ENCODE data around the gene RHOBTB1. TPM values are rescaled to one million over a fixed set of nuclear protein-coding genes. Genes with fewer than 3 reads are reported as not detected.

The RHOBTB1 gene
- total RNA-seq, 1 donor, result 15.8 TPM

DNA sequence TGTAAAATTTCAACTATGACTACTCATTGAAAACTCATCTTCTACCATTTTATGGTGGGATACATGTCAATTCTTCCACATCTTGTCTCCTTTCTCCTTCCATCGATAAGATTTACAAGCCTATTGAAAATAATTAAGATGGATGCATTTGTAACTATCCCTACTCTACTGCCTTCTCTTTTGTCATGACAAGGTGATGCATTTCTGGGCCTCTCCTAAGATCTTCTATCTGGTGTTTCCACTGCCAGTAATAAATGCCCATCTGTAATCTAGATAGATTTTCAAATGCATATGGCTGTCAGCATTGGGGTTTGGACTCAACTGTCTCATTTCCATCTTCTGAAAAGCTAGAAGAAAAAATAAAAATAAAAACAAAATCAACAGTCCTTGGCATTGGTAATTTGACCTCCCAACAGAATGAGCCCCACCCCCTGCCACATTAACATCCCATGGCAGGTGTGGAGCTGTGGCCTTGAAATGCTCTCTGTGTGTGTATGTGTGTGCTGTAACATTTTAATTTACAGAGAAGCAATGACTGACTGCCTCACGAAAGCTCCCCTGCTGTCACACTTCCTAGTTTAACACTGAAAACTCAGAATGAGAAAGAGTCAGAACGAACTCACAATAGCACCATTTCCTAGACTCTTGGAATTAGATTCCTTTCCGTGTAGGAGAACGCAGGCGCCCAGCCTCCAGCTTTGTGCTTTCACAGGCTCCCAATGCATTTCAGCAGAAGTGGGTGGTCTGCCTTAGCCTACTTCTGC is 74.2 kb downstream of the RHOBTB1 start:
- DNase-seq (ENCODE audit: low read depth), result no peak
- TF ChIP-seq, protein P1, sequence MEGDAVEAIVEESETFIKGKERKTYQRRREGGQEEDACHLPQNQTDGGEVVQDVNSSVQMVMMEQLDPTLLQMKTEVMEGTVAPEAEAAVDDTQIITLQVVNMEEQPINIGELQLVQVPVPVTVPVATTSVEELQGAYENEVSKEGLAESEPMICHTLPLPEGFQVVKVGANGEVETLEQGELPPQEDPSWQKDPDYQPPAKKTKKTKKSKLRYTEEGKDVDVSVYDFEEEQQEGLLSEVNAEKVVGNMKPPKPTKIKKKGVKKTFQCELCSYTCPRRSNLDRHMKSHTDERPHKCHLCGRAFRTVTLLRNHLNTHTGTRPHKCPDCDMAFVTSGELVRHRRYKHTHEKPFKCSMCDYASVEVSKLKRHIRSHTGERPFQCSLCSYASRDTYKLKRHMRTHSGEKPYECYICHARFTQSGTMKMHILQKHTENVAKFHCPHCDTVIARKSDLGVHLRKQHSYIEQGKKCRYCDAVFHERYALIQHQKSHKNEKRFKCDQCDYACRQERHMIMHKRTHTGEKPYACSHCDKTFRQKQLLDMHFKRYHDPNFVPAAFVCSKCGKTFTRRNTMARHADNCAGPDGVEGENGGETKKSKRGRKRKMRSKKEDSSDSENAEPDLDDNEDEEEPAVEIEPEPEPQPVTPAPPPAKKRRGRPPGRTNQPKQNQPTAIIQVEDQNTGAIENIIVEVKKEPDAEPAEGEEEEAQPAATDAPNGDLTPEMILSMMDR (IDR thresholded peaks at IDR 0.05; ENCODE audit: insufficient read depth, low read length), result no peak
- H3K4me3 ChIP-seq (ENCODE audit: low read depth, low read length), result no peak overlapping the region

DNA sequence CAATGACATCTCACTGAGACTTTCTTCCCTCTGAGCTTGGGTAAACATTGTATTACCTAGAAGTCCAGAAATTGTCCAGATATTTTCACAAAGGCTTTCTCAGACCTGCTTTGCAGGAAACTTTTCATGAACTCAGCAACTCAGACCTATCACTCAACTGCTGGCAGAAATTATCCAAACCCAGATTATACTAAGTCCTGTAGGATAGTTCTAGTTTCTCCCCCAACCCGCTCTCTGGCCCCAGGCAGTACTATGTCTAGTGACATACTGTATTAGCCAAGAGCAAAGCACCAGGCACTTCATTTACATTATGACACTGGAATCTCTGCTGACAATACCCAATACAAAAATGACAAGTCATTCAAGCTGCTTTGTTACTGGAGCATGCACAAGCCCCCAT is 75.0 kb downstream of the RHOBTB1 start:
- H3K4me3 ChIP-seq (ENCODE audit: low read depth, low read length), result no peak overlapping the region
- TF ChIP-seq, protein P1 (IDR thresholded peaks at IDR 0.05; ENCODE audit: insufficient read depth, low read length), result no peak
- DNase-seq (ENCODE audit: low read depth), result no peak

DNA sequence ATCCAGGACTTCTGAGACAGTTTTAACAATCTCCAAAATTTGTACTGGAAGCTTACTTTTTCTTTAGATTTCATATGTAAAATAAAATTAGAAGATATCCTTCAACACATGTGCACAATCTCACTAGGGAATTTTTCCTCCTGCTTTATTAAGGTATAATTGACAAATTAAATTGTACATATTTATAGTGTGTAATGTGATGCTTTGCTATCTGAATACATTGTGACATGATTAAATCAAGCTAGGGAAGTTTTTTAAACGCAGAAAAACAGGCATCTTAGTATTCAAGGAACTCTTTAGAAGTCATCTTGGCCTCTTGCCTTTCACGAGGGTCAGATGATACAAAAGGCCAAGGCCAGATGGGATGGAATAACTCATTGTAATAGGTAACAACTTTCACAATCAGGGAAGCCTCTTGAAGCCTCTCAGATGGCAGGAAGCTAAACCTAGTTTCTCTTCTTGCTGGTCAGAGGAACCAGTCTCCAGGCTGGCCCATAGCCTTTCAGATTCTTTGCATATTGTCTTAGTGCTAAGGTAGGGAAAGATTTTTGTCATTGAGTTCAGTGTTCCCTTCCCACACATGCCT is 78.7 kb downstream of the RHOBTB1 start:
- no peak for DNase-seq (ENCODE audit: low read depth)
- H3K4me3 ChIP-seq (ENCODE audit: low read depth, low read length), result no peak overlapping the region
- TF ChIP-seq, protein P1 (IDR thresholded peaks at IDR 0.05; ENCODE audit: insufficient read depth, low read length), result no peak

DNA sequence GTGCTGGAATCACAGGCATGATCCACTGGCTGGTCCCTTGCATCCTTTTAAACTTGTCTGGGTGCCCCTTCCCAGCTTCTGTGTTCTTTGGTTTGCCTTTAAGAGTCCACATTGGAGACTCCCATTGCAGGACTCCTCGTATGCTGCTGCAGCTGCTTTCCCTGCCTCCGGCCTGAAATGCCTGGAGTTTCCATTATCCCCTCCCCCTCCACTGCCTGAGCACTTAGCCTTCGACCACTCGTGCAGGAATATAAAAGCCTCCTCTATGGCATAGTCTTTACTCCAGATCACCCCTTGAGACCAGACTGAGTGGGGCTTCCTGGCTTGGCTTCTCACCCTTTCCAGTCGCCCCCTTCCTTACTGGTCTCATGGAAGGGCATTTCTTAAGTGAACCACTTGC is 80.2 kb downstream of the RHOBTB1 start:
- TF ChIP-seq, protein P1 (IDR thresholded peaks at IDR 0.05; ENCODE audit: insufficient read depth, low read length), result no peak
- H3K4me3 ChIP-seq (ENCODE audit: low read depth, low read length), result no peak overlapping the region
- no peak for DNase-seq (ENCODE audit: low read depth)

DNA sequence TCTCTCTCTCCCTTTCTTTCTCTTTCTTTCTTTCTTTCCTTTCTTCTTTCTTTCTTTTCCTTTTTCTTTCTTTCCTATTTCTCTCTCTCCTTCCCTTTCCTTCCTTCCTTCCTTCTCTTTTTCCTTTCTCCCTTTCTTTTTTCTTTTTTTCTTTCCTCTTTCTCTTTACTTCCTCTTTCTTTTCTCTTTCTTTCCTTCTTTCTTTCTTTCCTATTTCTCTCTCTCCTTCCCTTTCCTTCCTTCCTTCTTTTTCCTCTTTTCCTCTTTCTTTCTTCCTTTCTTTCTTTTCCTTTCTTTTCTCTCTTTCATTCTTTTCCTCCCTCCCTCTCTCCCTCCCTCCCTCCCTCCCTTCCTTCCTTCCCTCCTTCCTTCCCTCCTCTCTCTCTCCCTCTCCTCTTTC is 81.5 kb downstream of the RHOBTB1 start:
- TF ChIP-seq, protein P1 (IDR thresholded peaks at IDR 0.05; ENCODE audit: insufficient read depth, low read length), result no peak
- no peak overlapping the region for H3K4me3 ChIP-seq (ENCODE audit: low read depth, low read length)
- DNase-seq (ENCODE audit: low read depth), result no peak

DNA sequence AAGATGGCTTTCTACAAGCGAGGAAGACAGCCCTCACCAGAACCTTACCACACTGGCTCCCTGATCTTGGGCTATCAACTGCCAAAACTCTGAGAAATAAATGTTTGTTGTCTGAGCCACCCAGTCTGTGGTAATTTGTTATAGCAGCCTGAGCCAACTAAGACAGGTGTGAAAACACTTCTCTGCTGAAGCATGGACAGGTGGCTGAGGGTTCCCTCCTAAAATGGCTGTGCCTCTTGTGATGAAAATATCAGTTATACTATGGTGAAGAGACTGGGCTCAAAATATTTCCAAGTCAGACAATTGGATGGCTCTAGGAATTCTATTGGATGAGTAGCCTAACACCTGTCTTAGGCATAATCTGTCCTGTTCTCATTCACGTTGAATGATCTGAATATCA is 87.6 kb downstream of the RHOBTB1 start:
- DNase-seq (ENCODE audit: low read depth), result no peak
- TF ChIP-seq, protein P1 (IDR thresholded peaks at IDR 0.05; ENCODE audit: insufficient read depth, low read length), result no peak
- H3K4me3 ChIP-seq (ENCODE audit: low read depth, low read length), result no peak overlapping the region
